Activated CD4-positive, alpha-beta T cell treated with anti-CD3 and anti-CD28 coated beads for 48 hours (primary cell): ENCODE data around the gene HOXC9.

Source experiments
- DNase-seq: peaks from one replicate; pipeline ENCODE4 v3.0.0-alpha.2; 2020

HOXC9 gene

DNA sequence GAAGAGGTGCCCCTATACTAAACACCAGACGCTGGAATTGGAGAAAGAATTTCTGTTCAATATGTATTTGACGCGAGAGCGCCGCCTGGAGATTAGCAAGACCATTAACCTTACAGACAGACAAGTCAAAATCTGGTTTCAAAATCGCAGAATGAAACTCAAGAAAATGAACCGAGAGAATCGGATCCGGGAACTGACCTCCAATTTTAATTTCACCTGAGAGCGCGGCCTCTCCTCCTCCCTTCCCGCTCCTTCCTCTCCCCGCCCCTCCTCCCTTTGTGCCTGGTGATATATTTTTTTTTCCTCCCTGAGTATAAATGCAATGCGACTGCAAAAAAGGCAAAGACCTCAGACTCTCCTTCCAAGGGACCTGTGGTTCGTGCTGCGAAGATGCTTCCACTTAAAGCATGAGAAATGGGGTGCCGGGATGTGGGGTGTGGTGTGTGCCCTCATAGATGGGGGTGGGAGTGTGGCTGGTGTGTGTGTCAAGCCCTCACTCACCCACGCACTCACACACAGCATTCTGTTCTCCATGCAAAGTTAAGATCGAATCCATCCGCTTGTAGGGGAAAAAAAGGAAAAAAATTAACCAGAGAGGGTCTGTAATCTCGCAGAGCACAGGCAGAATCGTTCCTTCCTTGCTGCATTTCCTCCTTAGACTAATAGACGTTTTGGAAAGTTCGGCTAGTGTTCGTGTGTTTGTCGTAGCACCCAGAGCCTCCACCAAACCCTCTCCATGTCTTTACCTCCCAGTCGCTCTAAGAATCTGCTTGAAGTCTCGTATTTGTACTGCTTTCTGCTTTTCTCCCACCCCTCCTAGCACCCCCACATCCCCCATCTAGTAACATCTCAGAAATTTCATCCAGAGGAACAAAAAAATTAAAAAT, 10.5 kb upstream of the HOXC9 start:
- DNase-seq, result peak; percentile 50

DNA sequence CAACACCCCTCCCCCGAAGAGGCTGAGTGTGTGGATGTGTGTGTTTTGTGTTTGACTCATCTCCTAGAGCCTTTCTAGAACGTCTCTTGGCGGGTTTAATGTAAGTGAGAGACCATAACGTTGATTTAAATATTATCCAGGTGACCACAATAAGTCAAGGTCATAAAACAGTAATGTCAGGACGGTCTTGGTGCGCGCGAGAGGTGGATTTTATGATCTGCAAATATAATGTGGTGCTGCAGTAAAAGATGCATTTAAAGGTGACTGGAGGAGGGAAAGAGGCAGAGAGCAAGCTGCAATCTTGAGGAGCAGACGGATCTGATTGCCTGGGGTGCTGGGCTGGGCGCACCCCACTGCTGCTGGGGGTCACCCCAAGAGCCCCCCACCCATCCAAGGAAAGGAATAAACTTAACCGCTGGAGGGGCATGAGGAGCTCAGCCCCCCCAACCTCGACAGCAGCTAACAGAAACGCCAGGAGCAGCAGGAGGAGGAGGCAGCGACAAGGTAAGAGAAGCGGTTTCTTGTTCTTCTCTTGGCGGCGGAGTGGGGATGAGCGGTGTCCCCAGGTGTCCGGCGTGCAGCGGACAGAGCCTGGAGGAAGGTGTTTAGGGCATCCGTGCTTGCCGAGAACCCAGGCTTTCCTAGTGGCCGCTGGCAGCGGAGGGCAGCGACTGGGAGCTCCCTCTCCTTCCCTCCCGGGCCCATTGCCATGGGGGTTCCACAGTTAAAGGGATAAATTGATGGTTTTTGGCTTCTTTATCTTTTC, 9.5 kb upstream of the HOXC9 start:
- DNase-seq, result no peak

DNA sequence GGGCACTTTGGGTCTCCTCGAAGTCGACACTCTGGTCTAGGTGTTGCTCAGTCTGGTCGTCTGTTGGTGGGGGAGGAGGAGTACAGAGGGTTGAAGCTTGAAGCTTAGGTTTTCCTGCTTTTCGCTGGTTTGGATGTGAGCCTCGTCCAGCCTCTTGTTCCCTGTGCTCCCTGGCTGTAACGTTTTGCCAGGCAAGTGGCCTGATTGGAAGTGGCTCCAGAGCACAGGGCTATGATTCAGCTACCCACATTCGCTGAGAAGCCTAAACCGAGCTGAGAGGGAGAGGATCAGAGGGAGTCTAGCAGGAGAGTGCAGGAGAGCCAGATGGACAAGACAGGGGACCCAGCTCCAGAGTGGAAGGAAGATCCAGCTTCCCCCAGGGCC, 8.9 kb upstream of the HOXC9 start:
- no peak for DNase-seq

DNA sequence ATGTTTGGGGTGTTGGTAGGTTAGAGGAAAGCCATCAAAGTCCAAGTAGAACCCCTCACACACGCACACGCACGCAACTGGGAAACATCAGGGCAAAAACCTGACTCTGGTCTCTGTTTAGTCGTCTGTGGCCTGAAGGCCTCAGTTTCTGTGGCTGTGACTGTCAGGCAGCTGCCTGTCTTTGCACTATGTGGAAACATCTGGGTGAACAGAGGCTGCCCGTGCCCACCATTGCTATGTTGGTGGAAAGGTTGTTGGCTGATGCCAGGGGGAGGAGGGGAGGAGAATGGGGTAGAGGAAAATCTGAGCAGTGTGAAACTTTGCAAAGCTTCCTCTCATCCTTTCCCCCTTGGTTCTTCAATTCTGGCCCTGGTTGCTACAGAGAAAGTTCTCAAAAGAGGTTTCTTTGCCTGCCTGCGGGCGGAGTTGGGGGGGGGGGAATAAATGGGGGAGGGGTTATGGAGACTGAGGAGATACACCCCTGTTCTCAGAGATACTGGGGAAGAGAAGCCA, 7.5 kb upstream of the HOXC9 start:
- no peak for DNase-seq

DNA sequence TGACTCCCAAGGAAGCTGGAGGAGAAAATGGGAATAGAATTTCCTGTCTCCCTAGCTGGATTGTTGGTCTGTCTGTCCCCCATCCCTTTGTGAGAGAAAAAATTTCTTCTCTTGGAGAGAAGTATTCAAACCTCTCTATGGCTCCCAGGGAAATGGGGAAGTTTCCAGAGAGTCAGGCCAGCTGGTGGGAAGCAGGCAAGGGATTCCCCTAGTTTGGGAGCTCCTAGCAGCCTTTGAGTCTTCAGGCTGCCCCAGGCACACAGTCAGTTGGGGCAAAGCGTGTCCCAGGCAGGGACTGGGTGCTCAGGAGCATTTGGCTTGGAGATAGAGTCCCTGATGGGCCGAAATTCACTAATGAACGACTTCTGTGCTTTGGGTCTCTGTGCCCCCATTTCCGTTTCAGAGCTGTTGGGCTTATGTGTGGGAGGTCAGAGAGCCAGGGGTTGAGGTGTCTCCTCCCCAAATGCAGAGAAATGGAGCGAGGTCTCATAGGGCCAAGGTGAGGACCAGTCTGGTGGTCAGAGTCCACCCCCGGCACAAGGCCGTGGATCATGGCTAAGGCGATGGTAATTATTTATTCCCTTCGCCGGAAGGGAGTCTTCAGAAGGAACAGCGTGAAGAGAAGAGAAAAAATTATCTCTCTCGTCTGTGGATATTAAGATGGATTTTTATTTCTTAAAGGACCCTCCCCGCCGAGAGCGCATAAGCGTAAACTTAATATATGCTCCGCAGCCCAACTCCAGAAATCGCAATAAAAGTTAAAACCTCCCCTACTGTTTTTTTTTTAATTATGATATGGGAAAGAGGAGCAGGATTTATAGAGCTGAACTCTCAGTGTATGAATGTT, 6.6 kb upstream of the HOXC9 start:
- DNase-seq, result no peak

DNA sequence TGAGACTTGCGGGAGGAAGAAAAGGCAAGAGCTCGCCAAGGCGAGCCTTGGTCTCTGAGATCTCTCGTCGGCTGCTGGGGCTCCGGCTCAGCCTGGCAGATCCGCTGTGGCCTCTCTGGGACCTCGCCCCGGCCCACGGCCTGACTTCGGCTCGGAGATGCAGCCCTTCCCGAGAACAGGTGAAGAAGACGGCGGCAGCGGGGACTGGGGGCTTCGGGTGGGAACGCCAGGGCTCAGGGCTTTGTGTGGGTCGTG, 6.0 kb upstream of the HOXC9 start:
- no peak for DNase-seq

DNA sequence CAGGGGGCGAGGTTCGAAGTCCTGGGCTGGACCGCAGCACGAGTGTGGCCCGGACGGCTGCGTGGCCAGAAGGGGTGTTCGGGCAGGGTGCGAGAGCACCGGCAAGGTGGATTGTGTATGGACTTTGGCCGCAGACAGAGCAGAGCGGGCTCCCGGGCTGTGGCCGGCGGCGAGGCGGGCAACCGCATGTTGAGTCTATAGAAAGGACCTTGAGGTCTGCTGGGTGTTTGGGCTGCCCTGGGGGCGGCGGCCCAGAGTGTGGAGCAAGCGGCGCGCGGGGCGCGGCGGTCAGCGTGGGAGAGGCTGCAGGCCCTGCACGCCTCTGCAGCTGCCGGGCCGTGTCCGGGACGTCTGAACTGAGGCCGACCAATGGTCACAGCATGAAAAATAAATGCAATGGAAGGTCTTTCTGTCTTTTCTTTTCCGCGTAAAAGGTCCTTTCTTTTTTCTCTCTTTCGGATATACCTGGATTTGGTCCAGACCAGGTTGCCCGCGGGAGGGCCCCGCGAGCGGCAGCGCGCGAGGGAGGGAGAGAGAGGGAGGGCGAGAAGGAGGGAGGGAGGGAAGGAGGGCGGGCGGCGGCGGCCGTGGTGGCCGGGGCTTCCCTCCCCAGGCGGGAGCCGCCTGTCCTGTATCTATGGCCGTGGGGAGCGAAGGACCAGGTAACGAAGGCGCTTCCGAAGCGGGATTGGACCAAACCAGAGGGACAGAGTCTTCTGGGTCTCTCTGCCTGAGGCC, 5.5 kb upstream of the HOXC9 start:
- no peak for DNase-seq

DNA sequence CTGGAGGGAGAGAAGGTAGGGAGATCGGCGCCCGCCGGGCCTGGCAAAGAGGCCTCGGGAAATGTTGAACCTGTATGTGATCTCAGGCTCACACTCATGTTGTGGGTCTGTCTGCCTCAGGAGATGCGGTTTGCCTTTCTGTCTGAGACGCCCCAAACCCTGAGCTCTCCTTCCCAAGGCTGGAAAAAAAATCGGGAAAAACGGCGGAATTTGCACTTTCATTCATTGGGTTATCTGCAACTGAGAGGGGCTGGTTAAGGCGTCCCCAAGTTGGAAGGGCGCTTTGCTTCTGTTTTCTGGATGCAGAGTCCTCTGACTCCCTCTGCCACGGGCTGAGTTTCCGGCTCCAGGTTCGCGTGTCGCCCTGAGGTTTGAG, 5.0 kb upstream of the HOXC9 start:
- DNase-seq, result peak; percentile 34

DNA sequence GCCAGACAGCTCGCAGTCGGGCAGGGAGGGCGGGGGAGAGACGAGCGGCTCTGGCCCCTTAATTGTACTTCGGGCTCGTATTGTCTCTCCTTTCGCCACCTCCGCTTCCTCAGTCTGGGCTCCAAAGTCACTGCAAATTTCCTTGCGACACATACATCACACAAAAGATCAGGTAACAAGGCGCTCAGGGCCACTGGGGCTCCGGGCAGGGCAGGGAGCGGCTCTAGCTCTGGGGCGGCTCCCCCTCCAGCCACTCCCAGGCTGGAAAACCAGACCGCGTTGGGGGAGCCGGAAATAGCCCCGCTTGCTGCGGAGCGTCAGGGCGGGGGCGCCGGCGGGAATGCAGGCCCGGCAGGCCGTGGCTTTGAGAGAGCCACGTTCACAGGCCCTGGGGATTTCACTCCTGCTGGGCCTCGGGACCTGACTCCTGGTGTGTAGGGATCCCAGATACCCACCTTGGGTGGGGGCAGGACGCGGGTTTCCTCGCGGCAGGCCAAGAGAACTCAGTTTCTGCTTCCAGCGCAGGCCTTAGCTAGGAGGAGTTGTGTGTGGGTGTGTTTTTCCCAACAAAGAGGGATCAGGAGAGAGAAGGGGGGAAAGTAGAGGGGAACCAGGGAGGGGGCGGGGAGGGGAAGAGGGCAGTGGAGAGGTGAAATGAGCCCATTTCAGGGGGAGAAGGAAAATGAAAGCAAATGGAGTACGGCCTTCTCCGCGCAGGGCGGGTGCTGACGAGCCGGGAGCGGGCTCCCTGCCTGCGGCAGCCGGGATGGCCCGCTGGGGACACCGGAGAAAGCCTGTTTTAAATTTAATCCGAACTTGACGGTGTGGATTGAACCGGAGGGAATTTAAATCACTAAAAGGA, 4.4 kb upstream of the HOXC9 start:
- peak; percentile 32 for DNase-seq

DNA sequence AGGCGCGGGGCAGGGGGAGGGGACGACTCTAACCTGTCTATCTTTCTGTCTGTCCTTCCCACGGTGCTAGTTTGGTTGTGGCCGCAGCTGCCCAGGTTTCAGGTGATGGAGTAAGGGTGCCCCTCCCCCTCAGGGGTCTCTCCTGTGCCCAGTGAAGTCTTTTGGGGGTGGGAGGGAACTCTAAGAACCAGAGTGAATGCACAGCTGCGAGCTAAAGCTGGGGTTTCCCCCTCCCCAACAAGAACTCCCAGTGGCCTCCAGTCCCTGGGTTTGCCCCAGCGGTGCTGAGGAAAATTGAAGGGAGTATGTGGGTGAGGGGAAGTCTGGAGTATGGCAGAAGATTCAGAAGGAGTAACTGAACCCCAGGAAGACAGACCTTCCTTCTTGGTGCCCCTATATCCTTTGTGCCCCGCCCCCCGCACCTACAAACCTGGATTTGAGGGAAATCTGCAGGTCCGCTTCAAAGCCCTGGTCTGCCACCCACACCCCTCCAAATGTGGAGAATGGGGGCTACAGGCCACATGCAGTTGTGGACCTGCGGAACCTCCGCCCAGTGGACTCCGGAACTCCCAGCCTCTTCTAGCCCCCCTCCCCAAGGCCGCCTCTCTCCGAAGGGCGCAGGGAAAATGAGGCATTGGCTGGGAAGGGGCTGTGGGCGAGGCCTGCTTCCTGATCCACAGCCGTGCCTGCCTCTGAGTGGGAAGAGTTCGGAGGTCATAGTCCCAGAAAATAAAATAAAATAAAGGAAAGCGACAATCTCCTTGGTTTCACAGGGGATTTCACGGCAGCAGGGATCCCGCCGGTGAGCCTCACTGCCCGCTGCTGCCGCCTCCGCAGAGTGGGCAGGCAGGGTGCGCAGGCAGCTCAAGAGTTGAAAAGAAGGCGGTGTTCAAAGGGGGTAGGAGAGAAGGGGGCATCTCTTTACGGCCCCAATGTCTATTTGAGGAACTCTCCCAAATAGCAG, 3.4 kb upstream of the HOXC9 start:
- no peak for DNase-seq

DNA sequence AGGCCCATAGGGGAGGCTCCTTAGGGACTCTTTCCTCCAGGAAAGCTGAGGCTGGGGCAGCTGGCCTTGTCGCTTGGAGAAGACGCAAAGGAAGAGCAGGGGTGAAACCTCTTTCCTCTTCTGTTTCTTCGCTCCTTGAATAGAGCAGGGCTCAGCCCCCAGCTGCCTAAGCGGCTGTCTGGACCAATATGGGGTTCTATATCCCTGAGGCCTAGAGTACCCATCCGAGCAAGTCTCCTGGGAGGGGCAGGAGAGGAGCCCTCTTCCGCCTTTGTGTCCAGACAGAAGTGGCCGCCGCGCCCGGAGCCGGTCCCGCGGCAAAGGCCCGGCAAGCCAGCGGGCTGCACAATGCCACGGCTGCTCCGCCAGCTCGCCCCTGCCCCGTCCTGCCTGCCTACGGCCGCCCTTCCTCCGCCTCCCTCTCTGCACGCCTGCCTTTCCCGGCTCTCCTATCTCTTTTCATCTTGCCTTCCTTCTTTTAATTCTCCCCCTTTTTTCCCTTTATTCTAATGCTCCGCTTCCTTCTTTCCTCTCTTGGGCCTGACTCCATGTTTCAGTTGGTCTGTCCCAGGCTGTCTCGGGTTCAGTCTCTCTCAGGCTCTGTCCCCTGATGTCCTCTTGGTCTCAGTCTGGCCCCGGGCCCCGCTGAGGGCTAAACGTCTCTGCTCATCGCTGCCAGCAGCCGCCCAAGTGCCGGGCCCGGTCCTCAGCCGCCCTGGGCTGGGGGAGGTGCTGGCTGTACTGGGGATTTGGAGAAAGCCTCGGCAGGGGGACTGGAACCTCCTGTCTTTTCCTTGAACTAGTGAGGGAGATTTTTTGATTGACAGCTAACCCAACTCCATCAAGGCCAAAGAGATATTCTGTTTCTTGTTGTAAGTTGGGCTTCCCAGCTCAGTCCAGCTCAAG, 2.5 kb upstream of the HOXC9 start:
- no peak for DNase-seq

DNA sequence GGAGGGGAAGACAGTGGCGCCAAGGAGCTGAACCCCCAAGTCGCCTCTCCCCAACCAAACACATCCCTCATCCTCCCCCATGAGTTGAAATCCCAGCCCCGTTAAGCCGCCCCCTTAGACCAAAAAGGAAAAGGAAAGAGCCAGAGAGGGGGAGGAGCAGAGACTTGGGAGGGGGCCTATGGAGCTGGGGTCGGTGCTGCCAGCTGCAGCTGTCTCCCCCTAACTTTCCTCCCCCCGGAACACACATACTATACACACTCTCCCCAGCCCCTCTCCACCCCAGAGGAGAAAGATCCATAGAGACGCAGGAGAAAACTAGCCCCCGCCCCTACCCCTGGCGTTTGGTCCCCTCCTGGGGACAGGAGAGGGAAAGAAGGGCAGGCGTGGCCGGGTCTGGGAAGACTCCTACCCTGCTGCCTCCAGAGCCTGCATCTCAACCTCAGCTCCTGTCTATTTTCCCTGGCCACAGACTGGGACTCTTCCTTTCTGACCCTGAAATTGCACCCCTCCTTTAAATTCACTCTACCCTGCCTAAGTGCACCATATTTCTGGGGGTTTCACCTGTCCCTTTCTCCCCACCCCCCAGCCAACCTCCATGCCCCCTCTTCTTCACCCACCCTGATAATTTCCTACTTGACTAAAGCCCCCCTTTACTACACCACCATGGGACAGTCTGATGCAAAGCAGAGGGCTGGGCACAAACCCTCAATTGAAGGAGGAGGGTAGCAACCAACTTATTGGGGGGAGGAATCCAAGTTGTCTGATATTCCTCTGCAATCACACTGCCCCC, 1.7 kb upstream of the HOXC9 start:
- no peak for DNase-seq

DNA sequence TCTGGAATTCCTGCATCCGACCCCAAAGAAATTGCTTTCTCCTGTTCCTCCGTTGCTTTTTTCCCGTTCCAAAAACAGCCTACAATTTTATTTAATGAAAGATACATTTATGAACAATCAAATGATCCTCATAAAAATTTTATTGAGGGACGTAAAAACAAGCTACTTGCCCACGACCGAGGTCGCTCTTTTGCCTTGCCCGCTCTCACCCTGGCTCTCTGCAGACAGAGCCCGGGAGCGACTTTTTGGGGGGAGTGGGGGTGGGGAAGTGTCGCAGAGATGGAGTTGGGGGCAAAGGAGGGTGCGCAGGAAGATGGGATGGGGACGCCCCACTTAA, 1.1 kb upstream of the HOXC9 start:
- no peak for DNase-seq

DNA sequence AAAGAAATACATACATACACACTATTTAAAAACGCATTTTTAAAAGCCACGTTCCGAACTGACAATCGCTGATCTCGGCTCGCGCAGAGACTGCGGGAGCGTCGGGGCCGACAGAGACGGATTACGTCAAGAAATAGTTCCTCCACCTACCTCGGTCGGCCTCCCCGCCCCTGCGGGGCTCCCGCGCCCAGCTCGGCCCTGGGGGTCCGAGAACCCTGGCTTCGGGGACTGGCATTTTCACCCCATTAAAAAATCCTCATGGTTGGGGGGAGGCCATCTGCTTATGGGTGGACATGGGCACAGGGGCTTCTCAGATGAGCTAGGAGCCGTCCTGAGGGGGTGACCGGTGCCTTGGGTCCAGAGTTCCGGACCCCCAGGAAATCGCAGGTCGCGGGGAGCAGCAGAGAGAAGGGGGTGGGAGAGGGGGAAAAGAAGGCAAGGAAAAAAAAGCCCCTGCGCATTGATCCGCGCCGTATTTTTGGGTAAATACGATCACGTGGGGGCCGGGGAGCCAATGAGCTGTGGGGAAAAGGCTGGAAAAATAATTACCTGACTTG, 324 bp upstream of the HOXC9 start:
- peak; percentile 63 for DNase-seq

DNA sequence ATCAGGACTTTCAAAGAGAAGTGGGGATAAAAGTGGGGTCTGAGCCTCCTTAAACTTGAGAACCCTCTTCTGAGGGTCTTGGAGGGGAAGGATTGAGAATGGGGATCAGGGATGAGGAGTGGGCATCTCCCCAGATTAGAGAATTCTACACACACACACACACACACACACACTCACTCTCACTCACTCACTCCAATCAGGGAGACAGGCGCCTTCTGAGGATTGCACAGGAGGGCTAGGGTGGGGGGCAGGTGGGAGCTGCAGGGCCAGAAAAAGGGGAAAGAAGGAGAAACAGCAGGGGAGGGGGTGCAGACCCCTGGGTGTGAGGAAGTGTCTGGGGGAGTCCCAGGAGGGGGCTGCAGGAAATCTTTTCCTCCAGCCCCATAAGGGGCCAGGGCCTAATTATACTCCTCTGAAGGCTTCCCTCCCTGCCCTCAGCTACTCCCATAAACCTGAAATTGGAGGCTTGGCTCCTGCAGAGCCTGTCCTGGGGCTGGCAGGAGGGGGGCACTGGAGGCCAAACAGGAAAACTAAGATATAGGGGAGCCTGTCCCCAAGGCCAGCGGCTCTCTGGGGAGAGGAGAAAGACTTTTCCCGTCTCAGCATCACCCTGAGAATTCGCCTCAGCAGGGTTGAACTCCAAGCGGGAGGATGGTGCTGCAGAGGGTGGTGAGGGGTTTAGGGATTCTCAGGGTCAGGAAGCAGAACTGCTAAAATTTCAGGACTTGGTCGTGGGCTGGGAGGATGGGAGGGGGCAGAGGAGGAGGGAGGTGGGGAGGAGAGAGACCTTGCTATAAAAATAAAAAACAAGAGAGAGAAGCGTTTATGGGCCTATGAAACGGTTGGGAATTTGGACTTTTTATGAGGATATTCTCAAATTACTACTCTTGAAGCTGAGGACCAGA, 1.6 kb downstream of the HOXC9 start:
- DNase-seq, result no peak

DNA sequence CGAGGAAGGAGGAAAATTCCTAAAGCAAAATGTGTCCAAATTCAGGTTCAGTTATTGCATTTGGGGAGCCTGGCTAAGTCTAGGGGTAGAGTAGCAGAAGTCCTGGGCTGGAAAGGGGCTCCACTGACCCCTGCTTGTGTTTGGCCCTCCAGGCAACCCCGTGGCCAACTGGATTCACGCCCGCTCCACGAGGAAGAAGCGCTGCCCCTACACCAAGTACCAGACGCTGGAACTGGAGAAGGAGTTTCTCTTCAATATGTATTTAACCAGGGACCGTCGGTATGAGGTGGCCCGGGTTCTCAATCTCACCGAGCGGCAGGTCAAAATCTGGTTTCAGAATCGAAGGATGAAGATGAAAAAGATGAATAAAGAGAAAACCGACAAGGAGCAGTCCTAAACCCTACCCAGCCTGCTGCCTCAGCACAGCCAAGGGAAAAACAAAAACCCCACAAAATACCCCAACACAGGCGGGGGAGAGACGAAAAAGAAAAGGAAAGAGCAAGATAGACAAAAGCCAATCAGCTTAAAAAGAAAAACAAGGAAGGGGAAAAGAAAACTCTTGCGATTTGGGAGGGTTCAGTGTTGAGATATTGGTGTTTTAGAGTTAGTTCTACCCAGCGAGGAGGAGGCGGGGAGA, 2.4 kb downstream of the HOXC9 start:
- no peak for DNase-seq

DNA sequence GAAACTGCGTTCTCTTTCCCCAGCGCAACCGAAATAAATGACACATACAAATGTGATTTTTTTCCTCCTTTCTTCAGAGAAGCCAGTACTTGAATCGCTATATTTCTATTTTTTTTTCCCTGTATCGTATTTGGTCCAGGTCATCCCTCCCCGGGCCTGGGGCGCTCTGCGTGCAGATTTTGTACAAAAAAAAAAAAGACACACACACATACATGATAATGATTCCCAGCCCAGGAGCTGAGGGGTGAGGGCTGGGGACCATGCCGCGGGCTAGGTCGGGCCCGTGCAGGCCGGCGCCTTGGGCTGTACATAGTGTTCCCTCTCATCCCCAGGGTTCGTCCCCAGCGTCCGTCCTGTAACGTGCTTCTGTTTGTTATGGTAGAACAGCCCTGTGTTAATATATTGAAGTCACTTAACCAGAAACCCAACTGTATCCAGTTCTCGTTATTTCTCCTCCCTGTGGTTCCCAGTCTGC, 3.0 kb downstream of the HOXC9 start:
- no peak for DNase-seq
